ENCODE measurements around the gene RAD23A. TPM values are rescaled to one million over a fixed set of nuclear protein-coding genes. Genes with fewer than 3 reads are reported as not detected.
A peak's percentile ranks its signal among the peaks of the same experiment; 100 is the strongest.

RAD23A gene
- total and polyA plus RNA-seq, 2 experiments from 2014 or later: 65.8 to 130 TPM

DNA sequence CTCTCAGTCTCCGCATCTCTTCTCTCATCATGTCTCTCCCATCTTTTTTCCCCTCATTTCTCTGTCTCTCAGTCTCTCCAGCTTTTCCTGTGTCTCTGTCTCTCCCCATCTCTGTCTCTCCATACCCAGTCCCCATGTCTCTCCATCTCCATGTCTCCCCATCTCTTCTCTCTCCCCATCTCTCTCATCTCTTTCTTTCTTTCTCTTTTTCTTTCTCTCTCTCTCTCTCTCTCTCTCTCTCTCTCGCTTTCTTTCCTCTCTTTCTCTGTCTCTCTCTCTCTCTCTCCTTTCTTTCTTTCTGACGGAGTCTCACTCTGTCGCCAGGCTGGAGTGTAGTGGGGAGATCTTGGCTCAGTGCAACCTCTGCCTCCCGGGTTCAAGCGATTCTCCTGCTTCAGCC lies 37.0 kb downstream of the RAD23A start:
- no peak overlapping the region for H3K27ac ChIP-seq
- H4K20me1 ChIP-seq (ENCODE audit: insufficient read depth, poor library complexity, severe bottlenecking): no peaks in the 10 kb centered on the region
- TF ChIP-seq, protein P1, sequence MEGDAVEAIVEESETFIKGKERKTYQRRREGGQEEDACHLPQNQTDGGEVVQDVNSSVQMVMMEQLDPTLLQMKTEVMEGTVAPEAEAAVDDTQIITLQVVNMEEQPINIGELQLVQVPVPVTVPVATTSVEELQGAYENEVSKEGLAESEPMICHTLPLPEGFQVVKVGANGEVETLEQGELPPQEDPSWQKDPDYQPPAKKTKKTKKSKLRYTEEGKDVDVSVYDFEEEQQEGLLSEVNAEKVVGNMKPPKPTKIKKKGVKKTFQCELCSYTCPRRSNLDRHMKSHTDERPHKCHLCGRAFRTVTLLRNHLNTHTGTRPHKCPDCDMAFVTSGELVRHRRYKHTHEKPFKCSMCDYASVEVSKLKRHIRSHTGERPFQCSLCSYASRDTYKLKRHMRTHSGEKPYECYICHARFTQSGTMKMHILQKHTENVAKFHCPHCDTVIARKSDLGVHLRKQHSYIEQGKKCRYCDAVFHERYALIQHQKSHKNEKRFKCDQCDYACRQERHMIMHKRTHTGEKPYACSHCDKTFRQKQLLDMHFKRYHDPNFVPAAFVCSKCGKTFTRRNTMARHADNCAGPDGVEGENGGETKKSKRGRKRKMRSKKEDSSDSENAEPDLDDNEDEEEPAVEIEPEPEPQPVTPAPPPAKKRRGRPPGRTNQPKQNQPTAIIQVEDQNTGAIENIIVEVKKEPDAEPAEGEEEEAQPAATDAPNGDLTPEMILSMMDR (IDR thresholded peaks at IDR 0.05; ENCODE audit: poor library complexity): no peak
- TF ChIP-seq EZH2phosphoT487 (IDR thresholded peaks at IDR 0.05; ENCODE audit: low read depth, severe bottlenecking, unreplicated experiment) (no peak), EZH2 (IDR thresholded peaks at IDR 0.05; ENCODE audit: borderline replicate concordance) (no peak)
- H3K9me3 ChIP-seq (ENCODE audit: low read depth): no peaks in the 10 kb centered on the region
- H3K9me2 ChIP-seq (replicated peaks; ENCODE audit: insufficient read depth): no peaks in the 10 kb centered on the region
- no peak overlapping the region for H2AFZ ChIP-seq
- no peaks in the 10 kb centered on the region for H3K36me3 ChIP-seq (replicated peaks; ENCODE audit: insufficient read depth, low read depth)
- H3K27me3 ChIP-seq: peaks cover 21% of the 10 kb centered on the region
- peaks cover 11% of the 10 kb centered on the region for H3K4me1 ChIP-seq (ENCODE audit: insufficient read depth)
- WGBS (ENCODE audit: low lambda C conversion rate, missing lambda C conversion rate): 86% methylated on average over 5 of the region's 6 CpGs
- no peaks in the 10 kb centered on the region for H3K79me2 ChIP-seq
- DNase-seq (ENCODE audit: low spot score): no peak
- no peak overlapping the region for H3K4me3 ChIP-seq
- H3K4me2 ChIP-seq: no peak overlapping the region

DNA sequence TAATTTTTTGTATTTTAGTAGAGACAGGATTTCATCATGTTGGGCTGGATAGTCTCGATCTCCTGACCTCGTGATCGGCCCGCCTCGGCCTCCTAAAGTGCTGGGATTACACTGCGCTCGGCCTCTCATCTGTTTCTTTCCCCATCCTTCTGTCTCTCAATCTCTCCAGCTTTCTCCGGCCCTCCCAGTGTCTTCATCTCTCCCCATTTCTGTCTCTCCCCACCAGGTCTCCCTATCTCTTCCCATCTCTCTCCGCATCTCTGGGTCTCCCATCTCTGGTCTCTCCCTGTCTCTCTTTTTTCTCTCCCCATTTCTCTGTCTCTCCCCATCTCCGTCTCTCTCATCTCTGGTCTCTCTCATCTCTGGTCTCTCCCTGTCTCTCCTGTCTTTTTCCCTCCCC lies 37.4 kb downstream of the RAD23A start:
- 63% methylated on average over 9 of the region's 10 CpGs for WGBS (ENCODE audit: low lambda C conversion rate, missing lambda C conversion rate)
- no peaks in the 10 kb centered on the region for H3K9me3 ChIP-seq (ENCODE audit: low read depth)
- H3K79me2 ChIP-seq: no peaks in the 10 kb centered on the region
- H2AFZ ChIP-seq: peak overlapping the region; percentile 63
- peak overlapping the region; percentile 77 for H3K4me2 ChIP-seq
- DNase-seq (ENCODE audit: low spot score): no peak
- H3K27me3 ChIP-seq: peaks cover 21% of the 10 kb centered on the region
- H4K20me1 ChIP-seq (ENCODE audit: insufficient read depth, poor library complexity, severe bottlenecking): no peaks in the 10 kb centered on the region
- H3K4me3 ChIP-seq: no peak overlapping the region
- H3K9me2 ChIP-seq (replicated peaks; ENCODE audit: insufficient read depth): no peaks in the 10 kb centered on the region
- H3K36me3 ChIP-seq (replicated peaks; ENCODE audit: insufficient read depth, low read depth): no peaks in the 10 kb centered on the region
- peaks cover 11% of the 10 kb centered on the region for H3K4me1 ChIP-seq (ENCODE audit: insufficient read depth)
- TF ChIP-seq EZH2phosphoT487 (IDR thresholded peaks at IDR 0.05; ENCODE audit: low read depth, severe bottlenecking, unreplicated experiment): no peak
- TF ChIP-seq, protein P1 (IDR thresholded peaks at IDR 0.05; ENCODE audit: poor library complexity): no peak
- TF ChIP-seq EZH2 (IDR thresholded peaks at IDR 0.05; ENCODE audit: borderline replicate concordance): no peak
- H3K27ac ChIP-seq: no peak overlapping the region

DNA sequence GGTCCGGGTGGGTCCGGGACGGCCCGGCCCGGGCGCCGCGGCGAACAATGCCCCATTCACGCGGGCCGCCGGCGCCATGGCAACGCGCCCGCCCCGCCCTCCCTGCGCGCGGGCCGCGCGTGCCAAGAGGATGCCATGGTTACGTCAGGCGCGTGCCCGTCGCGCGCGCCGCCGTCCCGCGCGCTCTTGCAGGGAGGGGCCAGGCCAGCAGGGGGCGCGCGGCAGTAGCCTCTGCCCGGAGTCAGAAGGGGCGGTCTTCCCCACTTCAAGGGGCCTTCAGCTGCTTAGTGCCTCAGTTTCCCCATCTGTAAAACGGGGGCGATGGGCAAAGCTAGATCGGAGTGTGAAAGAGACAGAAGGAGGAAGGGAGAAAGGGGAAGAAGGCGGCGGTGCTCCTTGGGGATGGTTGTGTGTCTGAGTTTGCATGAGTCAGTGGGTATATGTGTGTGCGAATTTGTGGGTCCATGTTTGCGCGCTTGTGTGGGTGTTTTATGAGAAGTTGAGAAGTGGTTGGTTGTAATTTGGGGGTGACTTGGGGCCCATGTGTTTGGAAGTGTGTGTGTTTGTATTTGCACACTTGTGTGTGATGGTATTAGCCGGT lies 38.0 kb downstream of the RAD23A start:
- H3K27me3 ChIP-seq: peaks cover 21% of the 10 kb centered on the region
- no peak overlapping the region for H3K27ac ChIP-seq
- no peaks in the 10 kb centered on the region for H4K20me1 ChIP-seq (ENCODE audit: insufficient read depth, poor library complexity, severe bottlenecking)
- no peak overlapping the region for H3K4me3 ChIP-seq
- H3K9me3 ChIP-seq (ENCODE audit: low read depth): no peaks in the 10 kb centered on the region
- no peak overlapping the region for H2AFZ ChIP-seq
- peak overlapping the region; percentile 77 for H3K4me2 ChIP-seq
- TF ChIP-seq EZH2 (IDR thresholded peaks at IDR 0.05; ENCODE audit: borderline replicate concordance): no peak
- TF ChIP-seq, protein P1 (IDR thresholded peaks at IDR 0.05; ENCODE audit: poor library complexity): peak; percentile 90
- peaks cover 11% of the 10 kb centered on the region for H3K4me1 ChIP-seq (ENCODE audit: insufficient read depth)
- H3K36me3 ChIP-seq (replicated peaks; ENCODE audit: insufficient read depth, low read depth): no peaks in the 10 kb centered on the region
- no peaks in the 10 kb centered on the region for H3K79me2 ChIP-seq
- DNase-seq (ENCODE audit: low spot score): peak; percentile 89
- no peaks in the 10 kb centered on the region for H3K9me2 ChIP-seq (replicated peaks; ENCODE audit: insufficient read depth)
- WGBS (ENCODE audit: low lambda C conversion rate, missing lambda C conversion rate): 19% methylated on average over 27 of the region's 51 CpGs

Measured in hepatocyte (in vitro differentiated cells).